ENCODE measurements around the gene MED1.
"Not testable (repeated sequence)": the region's sequence is repeated elsewhere in the genome, so short reads cannot be mapped to it uniquely, and the experiment has no call there.

MED1 gene, protein sequence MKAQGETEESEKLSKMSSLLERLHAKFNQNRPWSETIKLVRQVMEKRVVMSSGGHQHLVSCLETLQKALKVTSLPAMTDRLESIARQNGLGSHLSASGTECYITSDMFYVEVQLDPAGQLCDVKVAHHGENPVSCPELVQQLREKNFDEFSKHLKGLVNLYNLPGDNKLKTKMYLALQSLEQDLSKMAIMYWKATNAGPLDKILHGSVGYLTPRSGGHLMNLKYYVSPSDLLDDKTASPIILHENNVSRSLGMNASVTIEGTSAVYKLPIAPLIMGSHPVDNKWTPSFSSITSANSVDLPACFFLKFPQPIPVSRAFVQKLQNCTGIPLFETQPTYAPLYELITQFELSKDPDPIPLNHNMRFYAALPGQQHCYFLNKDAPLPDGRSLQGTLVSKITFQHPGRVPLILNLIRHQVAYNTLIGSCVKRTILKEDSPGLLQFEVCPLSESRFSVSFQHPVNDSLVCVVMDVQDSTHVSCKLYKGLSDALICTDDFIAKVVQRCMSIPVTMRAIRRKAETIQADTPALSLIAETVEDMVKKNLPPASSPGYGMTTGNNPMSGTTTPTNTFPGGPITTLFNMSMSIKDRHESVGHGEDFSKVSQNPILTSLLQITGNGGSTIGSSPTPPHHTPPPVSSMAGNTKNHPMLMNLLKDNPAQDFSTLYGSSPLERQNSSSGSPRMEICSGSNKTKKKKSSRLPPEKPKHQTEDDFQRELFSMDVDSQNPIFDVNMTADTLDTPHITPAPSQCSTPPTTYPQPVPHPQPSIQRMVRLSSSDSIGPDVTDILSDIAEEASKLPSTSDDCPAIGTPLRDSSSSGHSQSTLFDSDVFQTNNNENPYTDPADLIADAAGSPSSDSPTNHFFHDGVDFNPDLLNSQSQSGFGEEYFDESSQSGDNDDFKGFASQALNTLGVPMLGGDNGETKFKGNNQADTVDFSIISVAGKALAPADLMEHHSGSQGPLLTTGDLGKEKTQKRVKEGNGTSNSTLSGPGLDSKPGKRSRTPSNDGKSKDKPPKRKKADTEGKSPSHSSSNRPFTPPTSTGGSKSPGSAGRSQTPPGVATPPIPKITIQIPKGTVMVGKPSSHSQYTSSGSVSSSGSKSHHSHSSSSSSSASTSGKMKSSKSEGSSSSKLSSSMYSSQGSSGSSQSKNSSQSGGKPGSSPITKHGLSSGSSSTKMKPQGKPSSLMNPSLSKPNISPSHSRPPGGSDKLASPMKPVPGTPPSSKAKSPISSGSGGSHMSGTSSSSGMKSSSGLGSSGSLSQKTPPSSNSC (N-terminal part only)

DNA sequence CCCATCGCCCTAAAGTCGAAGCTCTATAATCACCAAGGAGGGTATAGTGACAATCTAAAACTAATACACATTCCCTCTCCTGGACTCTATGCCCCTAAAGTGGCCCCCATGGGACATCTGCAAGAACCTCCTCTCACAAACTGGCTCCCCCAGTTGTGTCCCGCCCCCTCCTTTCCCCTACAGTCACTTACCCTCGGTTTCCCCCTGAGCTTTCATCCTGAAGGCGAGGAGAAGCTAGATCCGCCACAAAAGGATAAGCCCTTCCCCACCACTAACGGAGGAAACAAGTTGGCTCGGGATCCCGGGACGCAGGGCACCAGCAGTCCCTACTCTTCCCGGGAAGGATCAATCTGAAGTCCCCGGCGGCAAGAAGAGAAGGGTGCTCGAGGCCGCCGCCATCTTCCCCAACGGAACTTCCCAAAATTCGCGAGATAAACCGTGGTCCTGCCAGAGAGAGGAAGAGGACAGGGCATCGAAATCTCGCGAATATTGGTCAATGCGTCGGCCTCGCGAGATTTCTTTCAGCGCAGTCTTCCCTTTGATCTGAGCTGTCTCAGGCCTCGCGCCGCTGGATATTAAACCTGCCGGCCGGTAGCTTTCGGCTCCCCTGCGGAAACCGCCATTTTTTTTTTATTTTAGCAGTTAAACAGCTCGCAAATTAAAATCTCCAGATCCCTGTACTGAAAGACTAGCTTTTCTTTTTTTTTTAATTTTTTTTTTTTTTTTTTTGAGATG, at the start of gene MED1:
TSS of gene MED1 (minus strand) at position 417 of the 735 bp plus-strand sequence. CDS start at position 216, 201 bp downstream.
- peak; percentile 73 to 83 for DNase-seq (ENCODE audit: low read depth in 2 of 2)

DNA sequence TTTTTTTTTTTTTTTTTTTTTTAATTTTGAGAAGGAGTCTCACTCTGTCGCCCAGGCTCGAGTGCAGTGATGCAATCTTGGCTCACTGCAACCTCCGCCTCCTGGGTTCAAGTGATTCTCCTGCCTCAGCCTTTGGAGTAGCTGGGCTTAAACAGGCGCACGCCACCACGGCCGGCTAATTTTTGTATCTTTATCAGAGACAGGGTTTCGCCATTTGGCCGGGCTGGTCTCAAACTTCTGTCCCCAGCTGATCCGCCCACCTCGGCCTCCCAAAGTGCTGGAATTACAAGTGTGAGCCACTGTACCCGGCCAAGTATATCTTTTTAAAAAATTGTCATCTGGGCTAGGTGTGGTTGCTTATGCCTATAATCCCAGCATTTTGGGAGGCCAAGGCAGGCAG, 45.9 kb upstream of the MED1 start:
- DNase-seq (ENCODE audit: low read depth in 2 of 2): not testable (repeated sequence)

DNA sequence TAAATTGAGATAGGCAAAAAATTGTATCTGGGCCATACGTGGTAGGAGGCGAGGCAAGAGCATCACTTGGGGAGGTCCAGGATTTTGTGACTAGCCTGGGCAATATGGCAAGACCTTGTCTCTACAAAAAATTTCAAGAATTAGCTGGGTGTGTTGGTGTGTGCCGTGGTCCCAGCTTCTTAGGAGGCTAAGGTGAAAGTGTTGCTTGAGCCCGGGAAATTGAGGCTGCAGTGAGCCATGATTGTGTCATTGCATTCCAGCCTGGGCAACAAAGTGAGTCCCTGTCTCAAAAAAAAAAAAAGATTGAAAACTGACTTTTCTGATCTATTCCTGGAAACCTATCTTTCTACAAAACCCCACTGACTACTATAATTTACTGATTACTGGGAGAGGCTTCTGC, 36.9 kb upstream of the MED1 start:
- no peak for DNase-seq (ENCODE audit: low read depth in 2 of 2)

DNA sequence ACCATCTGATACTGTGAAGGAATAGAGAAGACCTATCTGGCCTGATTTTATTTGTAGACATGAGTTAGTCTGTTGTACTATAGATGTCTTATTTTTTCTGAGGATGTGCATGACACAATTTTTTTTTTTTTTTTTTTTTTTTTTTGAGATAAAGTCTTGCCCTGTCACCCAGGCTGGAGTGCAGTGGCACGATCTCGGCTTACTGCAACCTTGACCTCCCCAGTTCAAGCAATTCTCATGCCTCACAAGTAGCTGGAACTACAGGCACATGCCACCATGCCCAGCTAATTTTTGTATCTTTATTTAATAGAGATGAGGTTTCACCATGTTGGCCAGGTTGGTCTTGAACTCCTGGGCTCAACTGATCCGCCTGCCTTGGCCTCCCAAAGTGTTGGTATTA, 36.4 kb upstream of the MED1 start:
- DNase-seq (ENCODE audit: low read depth in 2 of 2): not testable (repeated sequence)

DNA sequence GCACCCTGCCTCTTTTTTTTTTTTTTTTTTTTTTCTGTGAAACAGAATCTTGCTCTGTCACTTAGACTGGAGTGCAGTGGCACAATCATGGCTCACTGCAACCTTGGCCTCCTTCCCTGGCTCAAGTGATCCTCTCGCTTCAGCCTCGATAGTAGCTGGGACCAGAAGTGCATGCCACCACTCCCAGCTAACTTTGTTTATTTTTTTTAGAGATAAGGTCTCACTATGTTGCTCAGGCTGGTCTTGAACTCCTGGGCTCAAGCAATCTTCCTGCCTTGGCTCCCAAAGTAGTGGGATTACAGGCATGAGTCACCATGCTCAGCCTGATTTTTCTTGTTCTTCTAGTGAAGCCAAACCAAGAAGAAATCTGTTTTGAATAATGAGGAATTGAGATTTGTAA, 35.2 kb upstream of the MED1 start:
- no peak for DNase-seq (ENCODE audit: low read depth in 2 of 2)

DNA sequence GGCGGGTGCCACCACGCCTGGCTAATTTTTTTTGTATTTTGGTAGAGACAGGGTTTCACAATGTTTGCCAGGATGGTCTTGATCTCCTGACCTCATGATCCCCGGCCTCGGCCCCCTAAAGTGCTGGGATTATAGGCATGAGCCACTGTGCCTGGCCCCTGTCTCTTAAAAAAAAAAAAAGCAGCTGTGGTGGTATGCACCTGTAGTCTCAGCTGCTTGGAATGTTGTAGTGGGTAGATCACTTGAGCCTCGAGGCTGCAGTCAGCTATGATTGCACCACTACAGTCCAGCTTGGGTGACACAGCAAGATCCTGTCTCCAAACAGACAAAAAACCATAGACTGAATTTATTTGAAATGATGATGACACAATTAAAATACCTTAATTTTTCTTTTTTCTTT, 34.5 kb upstream of the MED1 start:
- no peak for DNase-seq (ENCODE audit: low read depth in 2 of 2)

DNA sequence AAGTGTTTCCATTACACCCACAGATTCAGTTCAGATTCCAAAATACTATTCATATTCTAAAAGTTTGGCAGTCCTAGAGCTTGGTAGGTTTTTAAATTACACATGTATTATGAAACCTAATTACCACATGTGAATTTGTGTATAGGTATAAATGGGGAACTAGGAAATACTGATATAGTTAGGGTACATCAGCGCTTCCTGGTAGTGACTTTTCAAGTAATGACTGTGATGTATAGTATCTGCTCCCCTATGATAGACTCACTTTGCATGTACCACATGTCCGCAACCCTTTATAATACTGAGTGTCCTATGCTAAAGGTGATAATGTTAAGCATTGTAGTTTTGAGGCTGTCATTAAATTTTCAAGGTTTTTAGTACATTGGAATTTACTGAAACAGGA, 33.1 kb upstream of the MED1 start:
- no peak for DNase-seq (ENCODE audit: low read depth in 2 of 2)

DNA sequence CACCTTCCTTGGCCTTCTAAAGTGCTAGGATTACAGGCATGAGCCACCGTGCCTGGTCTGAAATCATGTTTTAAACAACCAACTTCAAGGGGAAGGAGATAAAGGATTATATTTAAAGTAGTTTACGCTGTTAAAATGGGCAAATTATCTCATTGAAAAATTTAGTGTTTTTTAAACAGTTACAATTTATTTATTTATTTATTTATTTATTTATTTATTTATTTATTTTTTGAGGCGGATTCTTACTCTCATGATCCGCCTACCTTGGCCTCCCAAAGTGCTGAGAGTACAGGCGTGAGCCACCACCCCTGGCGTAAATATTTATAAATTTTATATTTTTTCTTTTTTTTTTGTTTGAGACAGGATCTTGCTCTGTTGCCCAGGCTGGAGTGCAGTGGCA, 32.4 kb upstream of the MED1 start:
- no peak for DNase-seq (ENCODE audit: low read depth in 2 of 2)

DNA sequence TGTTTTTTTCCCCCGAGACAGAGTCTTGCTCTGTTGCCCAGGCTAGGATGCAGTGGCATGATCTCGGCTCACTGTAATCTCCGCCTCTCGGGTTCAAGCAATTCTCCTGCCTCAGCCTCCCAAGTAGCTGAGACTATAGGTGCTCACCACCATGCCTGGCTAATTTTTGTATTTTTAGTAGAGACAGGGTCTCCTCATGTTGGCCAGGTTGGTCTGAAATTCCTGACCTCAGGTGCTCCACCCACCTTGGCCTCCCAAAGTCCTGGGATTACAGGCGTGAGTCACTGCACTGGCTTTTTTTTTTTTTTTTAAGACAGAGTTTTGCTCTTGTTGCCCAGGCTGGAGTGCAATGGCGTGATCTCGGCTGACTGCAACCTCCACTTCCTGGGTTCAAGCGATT, 28.6 kb upstream of the MED1 start:
- not testable (repeated sequence) for DNase-seq (ENCODE audit: low read depth in 2 of 2)

DNA sequence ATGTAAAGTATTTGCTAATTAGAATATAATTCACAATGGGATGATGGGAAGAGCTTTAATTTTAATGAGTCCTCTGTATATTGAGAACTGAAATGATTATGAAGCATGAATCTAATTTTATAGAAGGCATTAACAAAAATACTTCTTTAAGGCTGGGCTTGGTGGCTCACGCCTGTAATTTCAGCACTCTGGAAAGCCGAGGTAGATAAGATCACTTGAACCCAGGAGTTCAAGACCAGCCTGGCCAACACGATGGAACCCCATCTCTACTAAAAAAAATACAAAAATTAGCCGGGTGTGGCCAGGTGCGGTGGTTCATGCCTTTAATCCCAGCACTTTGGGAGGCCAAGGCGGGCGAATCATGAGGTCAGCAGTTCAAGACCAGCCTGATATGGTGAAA, 22.2 kb upstream of the MED1 start:
- DNase-seq (ENCODE audit: low read depth in 2 of 2): no peak

DNA sequence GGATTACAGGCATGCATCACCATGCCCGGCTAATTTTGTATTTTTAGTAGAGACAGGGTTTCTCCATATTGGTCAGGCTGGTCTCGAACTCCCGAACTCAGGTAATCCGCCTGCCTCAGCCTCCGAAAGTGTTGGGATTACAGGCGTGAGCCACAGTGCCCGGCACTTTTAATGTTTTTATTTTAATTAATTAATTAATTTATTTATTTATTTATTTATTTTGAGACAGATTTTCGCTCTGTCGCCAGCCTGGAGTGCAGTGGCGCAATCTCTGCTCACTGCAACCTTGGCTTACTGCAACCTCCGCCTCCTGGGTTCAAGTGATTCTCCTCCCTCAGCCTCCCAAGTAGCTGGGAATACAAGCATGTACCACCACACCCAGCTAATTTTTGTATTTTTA, 17.5 kb upstream of the MED1 start:
- not testable (repeated sequence) for DNase-seq (ENCODE audit: low read depth in 2 of 2)

DNA sequence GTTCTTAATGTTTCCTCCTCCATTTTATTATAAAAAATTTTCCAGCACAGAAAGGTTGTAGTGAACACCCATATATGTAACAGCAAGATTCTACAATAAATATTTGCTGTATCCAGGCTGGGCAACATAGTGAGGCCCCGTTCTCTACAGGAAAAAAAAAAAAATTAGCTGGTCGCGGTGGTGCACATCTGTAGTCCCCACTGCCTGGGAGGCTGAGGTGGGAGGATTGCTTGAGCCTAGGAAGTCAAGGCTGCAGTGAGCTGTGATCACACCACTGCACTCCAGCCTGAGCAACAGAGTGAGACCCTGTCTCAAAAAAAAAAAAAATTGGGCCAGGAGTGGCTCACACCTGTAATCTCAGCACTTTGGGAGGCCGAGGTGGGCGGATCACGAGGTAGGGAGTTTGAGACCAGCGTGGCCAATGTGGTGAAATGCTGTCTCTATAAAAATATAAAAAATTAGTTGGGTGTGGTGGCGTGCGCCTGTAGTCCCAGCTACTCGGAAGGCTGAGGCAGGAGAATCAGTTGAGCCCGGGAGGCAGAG, 13.6 kb upstream of the MED1 start:
- not testable (repeated sequence) for DNase-seq (ENCODE audit: low read depth in 2 of 2)

DNA sequence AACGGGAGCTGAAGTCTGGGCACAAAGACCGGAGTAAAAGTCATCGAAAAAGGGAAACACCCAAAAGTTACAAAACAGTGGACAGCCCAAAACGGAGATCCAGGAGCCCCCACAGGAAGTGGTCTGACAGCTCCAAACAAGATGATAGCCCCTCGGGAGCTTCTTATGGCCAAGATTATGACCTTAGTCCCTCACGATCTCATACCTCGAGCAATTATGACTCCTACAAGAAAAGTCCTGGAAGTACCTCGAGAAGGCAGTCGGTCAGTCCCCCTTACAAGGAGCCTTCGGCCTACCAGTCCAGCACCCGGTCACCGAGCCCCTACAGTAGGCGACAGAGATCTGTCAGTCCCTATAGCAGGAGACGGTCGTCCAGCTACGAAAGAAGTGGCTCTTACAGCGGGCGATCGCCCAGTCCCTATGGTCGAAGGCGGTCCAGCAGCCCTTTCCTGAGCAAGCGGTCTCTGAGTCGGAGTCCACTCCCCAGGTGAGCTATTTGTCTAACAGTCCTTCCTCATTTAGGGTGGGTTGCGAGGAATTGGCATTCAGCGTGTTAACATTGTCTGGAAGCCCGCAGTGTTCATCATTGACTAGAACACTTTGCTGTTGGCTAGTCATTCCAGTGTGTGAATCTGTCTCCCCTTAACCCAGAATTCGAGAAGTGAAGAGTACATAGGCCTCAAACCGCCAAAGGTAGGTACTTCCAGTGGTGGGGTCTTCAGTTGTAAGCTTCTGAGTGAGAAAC, 11.7 kb upstream of the MED1 start:
- no peak for DNase-seq (ENCODE audit: low read depth in 2 of 2)

DNA sequence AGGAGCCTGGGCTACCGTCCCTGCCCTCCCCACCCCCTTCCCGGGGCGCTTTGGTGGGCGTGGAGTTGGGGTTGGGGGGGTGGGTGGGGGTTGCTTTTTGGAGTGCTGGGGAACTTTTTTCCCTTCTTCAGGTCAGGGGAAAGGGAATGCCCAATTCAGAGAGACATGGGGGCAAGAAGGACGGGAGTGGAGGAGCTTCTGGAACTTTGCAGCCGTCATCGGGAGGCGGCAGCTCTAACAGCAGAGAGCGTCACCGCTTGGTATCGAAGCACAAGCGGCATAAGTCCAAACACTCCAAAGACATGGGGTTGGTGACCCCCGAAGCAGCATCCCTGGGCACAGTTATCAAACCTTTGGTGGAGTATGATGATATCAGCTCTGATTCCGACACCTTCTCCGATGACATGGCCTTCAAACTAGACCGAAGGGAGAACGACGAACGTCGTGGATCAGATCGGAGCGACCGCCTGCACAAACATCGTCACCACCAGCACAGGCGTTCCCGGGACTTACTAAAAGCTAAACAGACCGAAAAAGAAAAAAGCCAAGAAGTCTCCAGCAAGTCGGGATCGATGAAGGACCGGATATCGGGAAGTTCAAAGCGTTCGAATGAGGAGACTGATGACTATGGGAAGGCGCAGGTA, 11.0 kb upstream of the MED1 start:
- DNase-seq (ENCODE audit: low read depth in 2 of 2): peak; percentile 59 to 67

DNA sequence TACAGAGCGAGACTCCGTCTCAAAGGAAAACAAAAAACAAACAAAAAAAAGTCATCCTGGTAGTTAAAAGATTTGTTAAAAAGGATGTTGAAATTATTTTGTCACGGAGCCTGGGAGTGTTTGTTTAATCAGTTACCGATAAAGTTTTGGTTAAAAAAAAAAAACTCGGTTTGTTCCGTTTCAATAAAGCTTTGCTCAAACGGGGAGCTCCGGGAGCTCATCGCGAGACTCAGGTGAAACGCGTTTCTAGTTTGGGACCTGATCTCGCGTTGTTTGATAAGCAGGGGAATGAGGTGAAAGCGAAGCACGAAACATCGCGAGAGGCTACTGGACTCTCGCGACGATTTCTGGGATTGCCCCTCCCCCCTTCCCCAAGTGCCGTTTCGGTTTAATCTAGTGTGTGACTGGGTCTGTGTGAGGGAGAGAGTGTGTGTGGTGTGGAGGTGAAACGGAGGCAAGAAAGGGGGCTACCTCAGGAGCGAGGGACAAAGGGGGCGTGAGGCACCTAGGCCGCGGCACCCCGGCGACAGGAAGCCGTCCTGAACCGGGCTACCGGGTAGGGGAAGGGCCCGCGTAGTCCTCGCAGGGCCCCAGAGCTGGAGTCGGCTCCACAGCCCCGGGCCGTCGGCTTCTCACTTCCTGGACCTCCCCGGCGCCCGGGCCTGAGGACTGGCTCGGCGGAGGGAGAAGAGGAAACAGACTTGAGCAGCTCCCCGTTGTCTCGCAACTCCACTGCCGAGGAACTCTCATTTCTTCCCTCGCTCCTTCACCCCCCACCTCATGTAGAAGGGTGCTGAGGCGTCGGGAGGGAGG, 10.3 kb upstream of the MED1 start, which contains the start of gene CDK12:
TSS of gene CDK12 (plus strand) at position 374 of the 813 bp plus-strand sequence. CDS start 586 bp downstream, outside the sequence.
- peak; percentile 83 to 94 for DNase-seq (ENCODE audit: low read depth in 2 of 2)

DNA sequence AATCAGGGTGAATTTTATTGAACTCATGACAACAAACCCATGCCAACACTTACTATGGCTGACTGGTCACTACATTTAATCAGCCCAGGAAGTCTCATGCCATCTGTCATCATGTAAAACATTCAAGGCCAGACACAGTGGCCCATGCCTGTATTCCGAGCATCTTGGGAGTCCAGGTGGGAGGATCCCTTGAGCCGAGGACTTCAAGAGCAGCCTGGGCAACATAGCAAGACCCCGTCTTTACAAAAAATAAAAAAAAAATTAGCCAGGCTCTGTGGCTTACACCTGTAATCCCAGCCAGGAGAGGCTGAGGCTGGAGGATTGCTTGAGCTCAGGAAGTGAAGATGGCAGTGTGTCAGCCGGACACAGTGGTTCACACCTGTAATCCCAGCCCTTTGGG, 4.9 kb upstream of the MED1 start:
- no peak for DNase-seq (ENCODE audit: low read depth in 2 of 2)

DNA sequence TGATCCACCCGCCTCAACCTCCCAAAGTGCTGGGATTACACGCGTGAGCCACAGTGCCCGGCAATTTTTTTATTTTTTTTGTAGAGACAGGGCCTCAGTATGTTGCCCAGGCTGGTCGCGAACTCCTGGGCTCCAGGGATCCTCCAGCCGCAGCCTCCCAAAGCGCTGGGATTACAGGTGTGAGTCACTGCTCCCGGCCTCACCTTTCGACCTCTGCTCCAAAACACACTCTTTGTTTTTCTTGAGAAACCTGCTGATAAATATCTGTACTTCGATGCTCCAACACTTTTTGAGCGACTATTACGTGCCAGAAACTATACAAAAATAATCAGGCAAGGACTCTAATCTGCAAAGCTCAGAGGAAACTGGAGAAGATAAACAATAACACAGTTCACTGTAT, 1.0 kb downstream of the MED1 start:
- DNase-seq (ENCODE audit: low read depth in 2 of 2): no peak

DNA sequence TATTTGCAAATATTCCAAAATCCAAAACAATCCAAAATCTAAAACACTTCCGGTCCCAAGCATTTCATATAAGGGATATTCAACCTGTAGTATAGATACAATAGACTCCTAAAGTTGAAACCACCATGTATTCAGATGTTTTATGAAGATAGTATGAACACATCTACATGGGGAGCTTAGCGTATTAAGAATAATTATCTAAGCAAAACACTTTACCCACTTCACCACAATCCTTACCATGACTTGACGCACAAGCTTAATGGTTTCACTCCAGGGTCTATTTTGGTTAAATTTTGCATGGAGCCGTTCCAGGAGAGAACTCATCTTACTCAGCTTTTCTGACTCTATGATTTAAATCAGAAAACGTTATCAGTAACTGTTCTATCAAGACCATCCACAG, 3.5 kb downstream of the MED1 start:
- no peak for DNase-seq (ENCODE audit: low read depth in 2 of 2)

DNA sequence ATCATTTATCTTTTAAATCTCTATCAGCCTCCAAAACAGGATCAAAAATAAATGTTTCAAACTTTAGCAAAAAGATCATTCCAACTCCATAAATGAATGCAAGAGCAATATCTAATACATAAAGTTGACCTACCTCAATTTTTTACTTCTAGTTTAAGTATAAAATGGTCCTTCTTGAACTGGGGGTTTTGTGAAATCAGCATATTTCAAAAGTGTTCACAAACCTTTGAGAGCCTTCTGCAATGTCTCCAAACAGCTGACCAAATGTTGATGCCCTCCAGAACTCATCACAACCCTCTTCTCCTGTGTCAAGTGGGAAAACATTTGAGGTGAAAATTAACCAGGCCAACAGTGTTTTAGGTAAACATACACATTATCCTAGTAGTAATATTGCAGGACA, 7.7 kb downstream of the MED1 start:
- no peak for DNase-seq (ENCODE audit: low read depth in 2 of 2)

All from stimulated activated CD4-positive, alpha-beta T cell treated with anti-CD3 and anti-CD28 coated beads, Interleukin-1b, Interleukin-23, amount 100 ng/mL, for 4 hours (primary cell).